NCI-H1092 (cell line): ENCODE results near the gene MYO16.

Experiments
- DNase-seq: peaks from one replicate; lab custom pipeline; 2025; lab: John Stamatoyannopoulos, UW

Gene MYO16

GRCh38 chr13:108629181-108629752 is at the start of gene MYO16:
Gene MYO16, plus strand, starts transcription at chr13:108629611. Its CDS starts 234 bp downstream, at chr13:108629845.
- DNase-seq: no peak

GRCh38 chr13:108586826-108587225 is 42.6 kb upstream of the MYO16 start:
- no peak for DNase-seq

- no peak for DNase-seq
These were observed 40.9 kb upstream of the MYO16 start for GRCh38 chr13:108588516-108588915.

GRCh38 chr13:108594153-108594552 is 35.3 kb upstream of the MYO16 start:
- DNase-seq: no peak

GRCh38 chr13:108595436-108596274 is 33.8 kb upstream of the MYO16 start:
- DNase-seq: no peak

GRCh38 chr13:108597943-108598342 is 31.5 kb upstream of the MYO16 start:
- DNase-seq: no peak

- DNase-seq: no peak
These were observed 23.0 kb upstream of the MYO16 start for GRCh38 chr13:108606424-108606823.

GRCh38 chr13:108609353-108609752 is 20.1 kb upstream of the MYO16 start:
- DNase-seq: no peak

GRCh38 chr13:108610507-108610906 is 18.9 kb upstream of the MYO16 start:
- no peak for DNase-seq

- DNase-seq: no peak
These were observed 14.2 kb upstream of the MYO16 start for GRCh38 chr13:108615241-108615640.

GRCh38 chr13:108618233-108618632 is 11.2 kb upstream of the MYO16 start:
- no peak for DNase-seq

- DNase-seq: no peak
These were observed 7.9 kb upstream of the MYO16 start for GRCh38 chr13:108621462-108621861.

- no peak for DNase-seq
These were observed 5.3 kb upstream of the MYO16 start for GRCh38 chr13:108624108-108624507.

- no peak for DNase-seq
These were observed 4.4 kb upstream of the MYO16 start for GRCh38 chr13:108624979-108625378.

GRCh38 chr13:108629988-108630387 is 577 bp downstream of the MYO16 start:
- DNase-seq: no peak

GRCh38 chr13:108632649-108633167 is 3.3 kb downstream of the MYO16 start:
- DNase-seq: no peak

- no peak for DNase-seq
These were observed 9.5 kb downstream of the MYO16 start for GRCh38 chr13:108638901-108639300.

GRCh38 chr13:108643646-108644353 is 14.4 kb downstream of the MYO16 start:
- DNase-seq: no peak

- no peak for DNase-seq
These were observed 16.0 kb downstream of the MYO16 start for GRCh38 chr13:108645376-108645775.

GRCh38 chr13:108650271-108650670 is 20.9 kb downstream of the MYO16 start:
- DNase-seq: no peak

GRCh38 chr13:108656742-108657141 is 27.3 kb downstream of the MYO16 start:
- DNase-seq: no peak

- DNase-seq: no peak
These were observed 28.1 kb downstream of the MYO16 start for GRCh38 chr13:108657519-108657918.

GRCh38 chr13:108662528-108662927 is 33.1 kb downstream of the MYO16 start:
- no peak for DNase-seq
